ENCODE data around the gene D2HGDH. TPM values are rescaled to one million over a fixed set of nuclear protein-coding genes. Genes with fewer than 3 reads are reported as not detected.
A peak's percentile ranks its signal among the peaks of the same experiment; 100 is the strongest.

D2HGDH gene
- total and polyA plus RNA-seq, 9 of the 15 experiments (the other 6 are each of a cell fraction or from before 2014, with no cell fraction given), result 0.39 to 30.8 (median 10.3) TPM

GRCh38 chr2:241734467-241735208 lies at the start of gene D2HGDH (continued):
- TF ChIP-seq PREB (CRISPR knock-in tag; IDR thresholded peaks at IDR 0.05) (no peak), CBFA2T2 (conservative IDR thresholded peaks at IDR 0.05) (peak; percentile 56), BRD4 (IDR thresholded peaks at IDR 0.05) (0 out of 2 replicates have a peak, but pooled peaks have one; percentile 42), ELK3 (CRISPR knock-in tag; IDR thresholded peaks at IDR 0.05) (no peak), ZBTB2 (IDR thresholded peaks at IDR 0.05) (peak; percentile 35; the same call in 1 of the 2 replicates), HNRNPUL1 (IDR thresholded peaks at IDR 0.05; ENCODE audit: low read length) (no peak), ZNF785 (CRISPR knock-in tag; IDR thresholded peaks at IDR 0.05) (no peak), CCNT2 (IDR thresholded peaks at IDR 0.05; ENCODE audit: borderline replicate concordance, extremely low read depth, insufficient read length, low read depth, low read length) (no peak), RFX1 (IDR thresholded peaks at IDR 0.05) (no peak), CGGBP1 (CRISPR knock-in tag; IDR thresholded peaks at IDR 0.05) (no peak), GABPB1 (CRISPR knock-in tag; IDR thresholded peaks at IDR 0.05) (0 out of 2 replicates have a peak, but pooled peaks have one; percentile 3), ATF3 (IDR thresholded peaks at IDR 0.05) (no peak), ATF3 (CRISPR knock-in tag; conservative IDR thresholded peaks at IDR 0.05) (no peak), ZFP36 (IDR thresholded peaks at IDR 0.05; ENCODE audit: low read depth, low read length, partially characterized antibody) (no peak), RB1 (IDR thresholded peaks at IDR 0.05; ENCODE audit: low read depth) (peak; percentile 75), SOX6 (IDR thresholded peaks at IDR 0.05) (0 out of 2 replicates have a peak, but pooled peaks have one; percentile 30), SMAD4 (CRISPR knock-in tag; conservative IDR thresholded peaks at IDR 0.05) (peak; percentile 53; the same call in 1 of the 2 replicates), EP300 (IDR thresholded peaks at IDR 0.05; ENCODE audit: low read length) (no peak), RBBP5 (IDR thresholded peaks at IDR 0.05; ENCODE audit: borderline replicate concordance, insufficient read depth, low read length, poor library complexity, severe bottlenecking) (peak; percentile 63), C11orf30 (IDR thresholded peaks at IDR 0.05; ENCODE audit: low read depth) (no peak), TAL1 (IDR thresholded peaks at IDR 0.05) (no peak)
